ENCODE data around the gene KCNQ1OT1. TPM values are rescaled to one million over a fixed set of nuclear protein-coding genes. Genes with fewer than 3 reads are reported as not detected.

The KCNQ1OT1 gene
- total RNA-seq, 1 donor from 2014 or later: 5.0 TPM

GRCh38 chr11:2669634-2670469 lies 29.9 kb downstream of the KCNQ1OT1 start:
- no peak for DNase-seq (ENCODE audit: low spot score)

GRCh38 chr11:2668876-2669275 lies 30.9 kb downstream of the KCNQ1OT1 start:
- no peak for DNase-seq (ENCODE audit: low spot score)

DNA sequence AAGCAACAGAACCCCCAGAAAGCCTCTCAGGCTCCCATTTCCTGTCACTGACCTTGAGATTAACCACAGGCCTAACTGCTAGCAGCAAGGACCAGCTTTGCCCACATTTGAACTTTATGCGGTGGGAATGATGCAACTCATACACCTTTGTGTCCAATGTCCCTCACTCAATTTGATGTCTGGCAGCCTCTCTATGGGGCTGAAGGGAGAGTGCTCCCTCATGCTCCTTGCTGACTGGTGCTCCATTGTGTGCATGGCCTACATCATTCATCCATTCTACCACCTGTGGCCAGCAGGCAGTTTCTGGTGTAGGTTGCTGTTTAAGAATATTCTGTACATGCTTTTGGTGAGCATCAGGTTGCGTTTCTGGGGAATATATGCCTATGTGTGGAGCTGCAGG lies 31.9 kb downstream of the KCNQ1OT1 start:
- no peak for DNase-seq (ENCODE audit: low spot score)

DNA sequence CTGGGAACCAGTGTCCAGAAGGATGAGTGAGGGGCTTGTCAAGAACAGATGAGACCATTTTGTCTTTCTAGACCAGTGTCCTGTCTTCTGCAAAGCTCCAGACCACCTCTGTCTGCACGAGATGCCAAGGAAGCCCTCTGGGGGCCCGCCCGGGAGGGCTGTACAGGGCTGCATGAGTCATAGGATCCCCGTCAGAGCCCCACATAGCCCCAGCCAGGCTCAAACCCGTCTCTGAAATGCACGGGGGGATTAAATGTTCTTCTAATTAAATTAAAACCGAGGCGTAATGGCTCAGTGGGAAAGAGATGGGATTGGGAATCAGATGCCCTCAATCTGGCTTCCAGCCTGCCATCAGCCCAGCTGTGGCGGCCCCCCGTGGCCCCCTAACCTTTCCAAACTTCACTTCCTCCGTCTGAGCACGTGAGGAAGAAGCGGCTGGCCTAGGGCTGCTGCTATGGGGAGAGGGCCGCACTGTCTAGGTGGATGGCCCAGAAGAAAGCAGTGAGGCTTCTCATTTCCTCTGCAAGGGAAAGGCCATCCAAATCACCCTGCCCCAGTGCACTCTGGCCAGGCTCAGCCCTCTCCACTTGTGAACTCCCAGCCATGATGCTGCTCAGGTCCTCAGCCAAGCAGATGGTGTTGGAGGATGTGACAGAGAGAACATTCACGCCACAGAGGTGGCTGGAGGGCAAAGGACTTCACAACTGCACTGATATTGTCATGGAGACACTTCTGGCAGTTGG lies 32.8 kb downstream of the KCNQ1OT1 start:
- peak; percentile 35 for DNase-seq (ENCODE audit: low spot score)

- DNase-seq (ENCODE audit: low spot score): peak; percentile 37
Measured at GRCh38 chr11:2666401-2666741, 33.4 kb downstream of the KCNQ1OT1 start.

DNA sequence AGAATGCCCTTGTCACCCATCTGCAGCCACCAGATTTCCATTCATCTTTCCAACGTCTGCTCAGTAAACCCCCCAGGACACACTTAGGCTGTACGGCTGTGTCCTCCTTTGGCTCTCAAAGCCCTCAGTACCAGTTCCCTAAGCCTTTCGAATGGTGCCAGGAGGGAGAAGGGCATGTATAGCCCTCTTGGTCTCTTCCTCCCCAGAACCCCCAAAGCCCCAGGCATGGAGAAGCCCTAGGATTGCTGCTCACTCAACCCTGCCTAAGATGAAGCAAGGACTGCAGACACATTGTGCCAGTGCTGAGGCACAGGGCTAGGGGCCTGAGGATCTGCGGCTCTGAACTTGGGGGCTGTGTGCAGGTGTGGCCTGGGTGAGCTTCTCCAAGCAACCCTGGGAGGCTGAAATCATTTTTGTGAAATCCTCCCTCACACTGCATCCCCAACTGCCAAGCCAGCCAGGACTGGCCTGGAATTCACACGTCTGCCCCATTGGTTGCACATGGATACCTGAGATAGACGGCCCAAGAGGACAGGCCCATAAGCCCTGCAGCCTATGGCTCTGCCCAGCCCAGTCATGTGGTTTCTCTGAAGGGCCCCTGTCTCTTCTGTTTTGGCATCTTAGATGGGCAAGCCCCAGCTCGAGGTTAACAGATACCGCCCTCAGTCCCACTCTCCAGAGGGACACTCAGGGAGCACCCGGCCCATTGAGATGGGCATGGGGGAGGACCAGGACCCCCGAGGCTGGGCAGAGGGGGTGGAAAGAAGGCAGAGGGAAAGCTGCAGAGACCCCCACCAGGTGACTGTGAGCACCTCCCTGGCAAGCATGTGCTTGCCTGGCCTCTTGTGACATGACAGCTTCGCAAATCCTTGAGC lies 34.0 kb downstream of the KCNQ1OT1 start:
- DNase-seq (ENCODE audit: low spot score): no peak

DNA sequence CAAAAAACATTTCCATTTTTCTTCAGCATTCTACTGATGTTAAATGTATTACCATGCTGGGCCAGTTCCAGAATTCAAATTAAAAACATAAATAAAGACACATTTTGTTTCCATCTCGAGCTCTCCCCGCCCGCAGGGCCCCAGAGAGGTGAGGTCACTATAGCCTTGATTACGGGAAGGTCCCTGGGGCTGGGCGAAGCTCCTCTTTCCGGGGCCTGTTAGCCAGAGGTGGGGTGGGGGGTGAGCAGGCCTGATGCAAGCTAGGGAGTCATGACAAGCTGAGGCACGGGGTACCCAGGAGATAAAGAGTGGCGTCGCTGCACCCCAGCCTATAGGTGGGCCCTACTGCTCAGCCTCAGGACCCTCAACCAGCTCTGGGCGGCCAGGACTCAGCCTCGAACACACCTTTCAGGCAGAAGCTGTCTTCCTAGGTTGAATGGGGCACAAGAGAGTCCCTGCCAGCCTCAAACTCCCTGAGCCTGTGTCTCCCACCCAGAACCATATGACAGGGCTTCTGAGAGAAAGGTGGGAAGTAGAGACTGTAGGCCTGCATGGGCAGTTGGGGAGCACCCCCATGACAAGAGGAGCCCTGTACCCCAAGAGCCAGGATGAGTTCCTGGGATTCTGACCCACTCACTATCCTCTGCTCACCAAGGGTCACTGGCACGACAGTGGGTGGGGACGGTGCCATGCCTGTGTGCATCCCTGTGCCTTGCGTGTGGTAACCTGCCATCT lies 34.8 kb downstream of the KCNQ1OT1 start:
- no peak for DNase-seq (ENCODE audit: low spot score)

DNA sequence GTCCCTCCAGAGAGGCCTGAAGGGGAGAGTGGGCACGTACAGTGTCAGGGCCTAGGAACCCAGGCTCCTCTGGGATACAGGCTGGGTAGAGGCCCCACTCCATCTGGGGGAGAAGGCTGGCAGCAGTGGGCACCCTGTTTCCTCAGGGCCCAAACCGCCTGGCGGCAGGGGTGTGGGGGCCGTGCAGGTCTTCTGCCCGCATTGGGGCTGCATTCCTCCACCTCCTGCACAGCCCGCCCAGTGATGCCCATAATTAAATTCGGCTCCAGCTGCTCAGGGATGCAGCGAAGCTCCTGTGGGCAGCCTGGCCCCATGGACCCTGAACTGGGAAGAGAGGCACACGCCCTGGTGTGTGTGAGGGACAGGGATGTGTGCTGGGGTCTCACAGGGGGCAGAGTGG lies 35.4 kb downstream of the KCNQ1OT1 start:
- DNase-seq (ENCODE audit: low spot score): no peak

DNA sequence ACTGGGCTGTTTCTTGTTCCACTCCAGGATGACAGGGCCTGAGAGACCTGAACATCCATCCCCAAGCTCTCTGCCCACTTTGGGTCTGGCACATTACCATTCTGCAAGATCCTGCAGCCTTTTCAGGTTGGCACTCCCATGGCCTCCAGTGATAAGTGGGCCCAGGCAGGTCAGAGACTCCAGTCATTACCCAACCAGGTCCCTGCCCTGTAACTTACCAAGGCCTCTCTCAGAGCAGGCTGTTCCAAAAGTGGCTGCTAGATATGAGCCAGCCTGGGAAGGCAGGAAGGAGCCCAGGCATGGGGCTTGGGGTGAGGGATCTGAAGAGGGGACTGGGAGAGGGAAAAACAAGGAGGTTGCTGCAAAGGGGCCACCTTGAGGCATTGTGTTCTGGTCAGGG lies 35.9 kb downstream of the KCNQ1OT1 start:
- no peak for DNase-seq (ENCODE audit: low spot score)

DNA sequence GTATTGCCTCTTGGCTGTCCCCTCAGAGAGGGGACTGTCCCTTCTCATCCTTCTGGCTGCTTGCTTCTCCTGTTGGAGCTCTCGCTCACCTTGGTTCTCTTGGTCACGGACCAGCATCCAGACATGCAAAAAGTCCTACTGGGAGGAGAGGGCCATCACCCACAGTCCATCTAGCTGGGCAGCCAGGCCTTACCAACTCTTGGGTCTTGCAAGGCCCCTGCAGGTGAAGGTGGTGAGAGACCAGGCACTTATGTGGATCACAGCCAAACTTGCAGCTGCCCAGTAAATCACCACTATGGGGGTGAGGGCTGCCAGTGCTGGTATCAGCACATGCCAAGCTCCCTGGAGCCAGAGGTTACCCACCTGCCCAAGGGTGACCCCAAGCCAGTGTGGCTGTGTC lies 36.3 kb downstream of the KCNQ1OT1 start:
- DNase-seq (ENCODE audit: low spot score): no peak

DNA sequence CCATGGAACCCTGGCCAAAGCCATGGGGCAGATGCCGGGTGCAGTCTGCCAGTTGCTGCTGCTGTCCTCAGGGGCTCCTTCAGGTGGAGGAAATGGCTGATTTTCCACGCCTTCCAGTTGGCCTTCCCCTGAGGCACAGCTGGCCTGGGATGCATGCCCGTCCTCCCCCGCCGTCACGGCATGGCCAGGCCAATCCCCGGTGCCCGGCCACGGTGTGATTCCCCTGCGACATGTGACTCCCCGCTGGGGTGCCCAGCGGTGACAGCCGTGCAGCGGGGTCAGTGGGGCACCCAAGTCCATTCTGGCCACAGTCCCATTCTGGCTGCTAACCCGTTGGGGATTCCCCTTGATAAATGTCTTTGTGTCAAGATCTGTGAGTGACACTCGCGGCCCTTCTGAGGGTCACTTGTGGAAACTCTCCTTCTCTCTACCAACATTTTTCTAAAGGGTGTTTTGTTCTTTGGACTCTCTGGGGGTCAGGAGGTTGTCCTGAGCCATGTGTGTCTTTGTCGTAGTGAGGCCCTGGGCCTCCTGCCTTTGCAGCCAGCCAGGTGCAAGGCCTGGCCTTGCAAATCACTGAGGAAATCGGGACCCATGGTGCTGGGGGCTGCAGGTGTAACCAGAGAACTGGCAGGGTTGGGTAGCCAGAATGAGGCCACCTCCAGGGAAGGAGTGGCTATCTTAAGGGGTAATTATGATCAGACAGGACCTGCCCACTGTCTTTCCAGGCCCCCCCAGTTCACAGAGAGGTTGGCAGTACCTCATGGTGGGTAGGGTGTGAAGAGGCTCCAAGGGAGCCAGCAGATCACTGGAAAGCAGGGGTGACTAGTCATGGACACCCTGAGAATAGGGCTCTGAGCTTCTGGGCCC lies 37.1 kb downstream of the KCNQ1OT1 start:
- no peak for DNase-seq (ENCODE audit: low spot score)

DNA sequence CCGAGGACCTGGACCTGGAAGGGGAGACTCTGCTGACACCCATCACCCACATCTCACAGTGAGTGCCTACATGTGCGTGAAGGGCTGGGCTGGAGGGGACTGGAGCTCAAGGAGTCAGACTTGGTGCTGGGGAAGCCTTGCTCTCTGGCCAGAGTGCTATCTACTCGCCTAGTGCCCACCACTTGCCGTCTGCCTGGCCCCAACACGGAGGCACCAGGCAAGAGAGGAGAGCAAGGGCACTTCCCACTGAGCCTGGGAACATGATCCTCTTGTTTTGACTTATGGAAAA lies 37.8 kb downstream of the KCNQ1OT1 start:
- DNase-seq (ENCODE audit: low spot score): no peak

DNA sequence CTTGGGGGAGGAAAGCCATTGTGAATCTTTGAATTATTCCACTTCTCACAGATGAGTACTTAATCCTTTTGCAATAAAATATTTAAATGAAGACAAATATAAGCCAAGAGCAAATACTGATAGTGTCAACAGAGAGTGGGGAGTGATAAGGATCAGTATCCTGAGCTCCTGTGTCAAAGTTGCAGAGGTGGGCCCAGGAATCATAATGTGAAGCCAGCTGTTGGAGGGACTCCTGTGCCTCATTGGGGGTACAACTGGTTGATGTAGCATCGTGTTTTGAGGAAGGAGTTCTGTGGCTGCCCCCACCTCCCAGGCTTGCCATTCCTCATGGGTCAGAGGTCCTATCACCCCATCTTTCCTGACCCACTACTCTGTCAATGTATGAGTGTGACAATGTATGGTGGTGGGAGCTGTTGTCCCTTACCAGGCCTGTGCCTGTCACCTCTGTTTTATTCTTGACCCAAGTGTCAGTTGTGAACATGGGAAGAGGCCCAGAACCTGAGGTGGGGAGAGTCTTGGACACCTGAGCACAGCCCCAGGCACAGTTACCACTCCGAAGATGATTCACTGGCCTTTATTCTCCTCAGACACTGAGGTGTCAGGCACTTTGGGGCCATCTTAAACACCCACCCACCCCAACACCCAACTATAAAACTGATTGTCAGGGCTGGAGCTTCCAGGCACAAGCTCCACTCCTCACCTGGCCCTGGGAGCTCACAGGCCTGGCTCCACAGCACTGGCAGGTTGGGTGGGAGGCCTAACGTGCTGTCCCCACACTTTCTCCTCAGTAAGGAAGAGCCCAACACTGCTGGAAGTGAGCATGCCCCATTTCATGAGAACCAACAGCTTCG lies 38.4 kb downstream of the KCNQ1OT1 start:
- DNase-seq (ENCODE audit: low spot score): no peak

DNA sequence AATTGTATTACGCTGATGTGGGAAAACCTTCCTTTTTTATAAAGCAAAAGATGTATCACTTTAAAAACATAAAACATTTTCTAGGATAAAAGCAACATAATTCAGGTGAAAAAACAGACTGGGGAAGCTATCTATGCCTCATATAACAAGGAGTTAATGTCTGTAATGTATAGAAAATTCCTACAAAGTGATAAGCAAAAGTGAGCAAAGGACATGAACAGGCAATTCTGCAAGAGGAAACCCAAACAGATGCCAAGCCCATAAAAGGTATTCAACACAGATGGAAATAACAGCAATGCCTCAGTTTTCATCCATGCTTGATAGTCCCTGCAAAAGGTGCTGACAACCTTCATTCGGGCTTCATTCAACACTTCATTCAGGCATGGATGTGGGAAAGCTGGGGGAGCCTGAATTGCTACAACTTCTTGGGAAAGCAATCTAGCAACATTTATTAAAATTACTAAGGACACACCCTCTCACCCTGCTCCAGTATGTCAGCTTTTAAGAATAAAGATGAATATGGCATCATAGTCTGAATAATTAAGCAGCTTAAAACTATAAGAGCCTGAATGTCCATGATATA lies 39.3 kb downstream of the KCNQ1OT1 start:
- DNase-seq (ENCODE audit: low spot score): no peak

DNA sequence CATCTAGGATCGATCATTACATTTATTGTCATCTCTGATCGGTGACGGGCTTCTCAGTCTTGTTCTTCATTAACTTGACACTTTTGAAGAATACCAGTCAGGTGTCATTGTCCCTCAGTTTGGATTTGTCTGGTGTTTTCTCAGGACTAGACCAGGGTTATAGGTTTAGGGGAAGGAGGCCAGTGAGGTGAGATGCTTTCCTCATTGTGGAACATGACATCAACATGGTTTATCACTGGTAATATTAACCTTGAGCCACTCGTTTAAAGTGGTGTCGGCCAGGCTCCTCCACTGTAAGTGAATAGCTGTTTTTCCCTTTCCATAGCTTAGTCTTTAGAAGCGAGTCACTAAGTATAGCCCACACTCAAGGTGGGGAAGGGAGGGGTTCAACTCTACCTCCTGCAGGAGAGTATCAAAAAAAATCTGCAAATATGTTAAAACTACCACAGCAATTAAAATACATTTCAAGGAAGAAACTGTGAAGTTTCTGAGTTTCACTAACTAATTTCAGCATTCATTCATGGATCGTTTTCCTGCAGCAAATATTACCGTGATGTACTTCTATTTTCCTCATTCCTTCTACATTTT lies 42.0 kb downstream of the KCNQ1OT1 start:
- DNase-seq (ENCODE audit: low spot score): no peak

DNA sequence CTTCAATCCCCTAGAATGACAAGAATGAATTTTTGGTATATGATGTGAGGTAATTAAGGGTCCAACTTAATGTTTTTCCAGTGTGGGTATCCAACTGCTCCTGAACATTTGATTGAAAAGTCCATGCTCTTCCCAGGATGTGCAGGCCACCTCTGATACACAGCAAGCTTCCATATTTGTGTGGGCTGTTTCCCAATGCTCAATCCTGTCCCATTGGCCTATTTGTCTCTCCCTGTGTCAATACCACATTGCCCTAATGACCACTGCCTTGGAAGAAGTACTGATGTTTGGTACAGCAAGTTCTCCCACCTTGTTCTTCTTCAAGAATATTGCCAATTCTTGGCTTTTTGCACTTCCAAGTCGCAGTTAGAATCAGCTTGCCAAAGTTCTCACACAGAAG lies 42.9 kb downstream of the KCNQ1OT1 start:
- DNase-seq (ENCODE audit: low spot score): no peak

DNA sequence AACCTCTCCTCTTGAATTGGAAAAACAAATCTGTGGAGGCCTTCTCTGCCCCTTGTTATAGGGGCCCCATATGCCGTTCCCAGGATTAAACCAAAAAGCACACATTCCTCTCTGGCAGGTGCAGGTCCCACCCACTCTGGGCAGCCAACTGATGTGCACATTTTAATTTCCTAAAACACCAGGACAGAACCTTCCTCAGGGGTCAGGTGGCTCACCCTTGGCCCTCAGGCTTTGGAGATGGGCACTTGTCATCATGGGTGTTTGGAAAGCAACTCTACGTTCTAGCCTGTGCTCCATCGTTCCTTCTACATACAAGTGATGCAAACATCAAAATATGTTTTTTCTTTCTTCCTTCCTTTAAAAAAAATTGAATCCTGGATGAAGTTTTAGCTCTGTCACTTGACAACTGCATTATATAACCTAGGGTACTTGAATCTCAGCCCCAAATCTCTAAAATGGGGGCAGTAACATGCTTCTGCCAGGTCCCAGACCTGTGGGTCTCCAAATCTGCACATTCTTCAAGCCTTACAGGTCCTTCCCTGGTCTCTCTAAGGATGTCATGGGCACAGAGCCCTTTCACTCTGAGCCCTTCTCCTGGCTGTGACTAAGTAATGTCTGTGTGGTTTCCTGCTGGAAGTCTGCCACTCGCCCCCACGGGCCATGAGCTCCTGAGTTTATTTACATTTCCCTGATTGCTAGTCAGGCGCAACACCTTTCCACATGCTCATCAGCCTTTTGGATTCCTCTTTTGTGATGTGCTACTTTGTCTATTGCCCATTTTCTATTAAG lies 43.8 kb downstream of the KCNQ1OT1 start:
- no peak for DNase-seq (ENCODE audit: low spot score)

DNA sequence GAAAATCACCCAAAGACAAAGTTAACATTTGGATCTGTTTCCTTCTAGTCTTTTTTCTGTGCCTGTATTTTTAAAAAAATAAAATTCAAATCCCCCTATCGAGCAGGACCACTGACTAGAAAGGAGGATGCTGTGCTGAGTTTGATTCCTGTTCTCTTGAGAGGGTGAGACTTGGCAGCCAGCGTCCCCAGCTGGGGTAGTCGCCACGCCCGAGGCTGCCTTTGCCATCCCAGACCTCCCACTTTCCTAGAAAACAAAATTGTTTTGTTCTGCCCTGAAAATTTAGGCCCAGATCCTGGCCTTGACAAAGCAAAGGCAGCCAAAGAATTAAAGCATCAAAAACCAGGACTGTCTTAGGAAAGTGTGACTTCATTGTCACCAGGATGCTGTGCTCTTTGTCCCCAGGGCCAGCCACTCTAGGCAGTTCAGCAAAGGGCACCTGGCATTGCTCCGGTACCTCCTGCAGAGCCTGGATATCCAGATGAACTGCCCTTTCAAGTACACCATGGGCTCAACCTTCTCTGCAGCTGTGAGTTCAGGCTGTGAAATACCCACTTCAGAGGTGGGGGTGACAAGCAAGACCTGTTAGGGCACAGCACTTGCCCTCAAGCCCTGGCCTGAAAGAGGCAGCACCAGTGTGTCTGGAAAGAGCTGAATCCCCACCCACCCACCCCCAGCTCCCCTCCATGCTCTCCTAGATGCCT lies 44.6 kb downstream of the KCNQ1OT1 start:
- DNase-seq (ENCODE audit: low spot score): no peak

Data from ureter (tissue), 1 donor.